GM08714 (cell line): ENCODE measurements around the gene CD72.
A peak's percentile ranks its signal among the peaks of the same experiment; 100 is the strongest.
"Not testable (repeated sequence)": the region's sequence is repeated elsewhere in the genome, so short reads cannot be mapped to it uniquely, and the experiment has no call there.

Experiments
- H3K4me3 ChIP-seq: fragments of 200-500 bp; sonication (Bioruptor generic); 2 replicates; pipeline ENCODE4 v1.5.1; 2014; ENCODE audit warnings: mild to moderate bottlenecking, low read length, inconsistent platforms
- ZNF274 ChIP-seq: IDR thresholded peaks from 2 replicates; pipeline ENCODE4 v1.6.1; 2012; ENCODE audit warnings: mild to moderate bottlenecking, low read depth, low read length

The CD72 gene

GRCh38 chr9:35639631-35640030 lies 21.4 kb upstream of the CD72 start:
- H3K4me3 ChIP-seq = no peak overlapping the region
- no peak for TF ChIP-seq ZNF274

DNA sequence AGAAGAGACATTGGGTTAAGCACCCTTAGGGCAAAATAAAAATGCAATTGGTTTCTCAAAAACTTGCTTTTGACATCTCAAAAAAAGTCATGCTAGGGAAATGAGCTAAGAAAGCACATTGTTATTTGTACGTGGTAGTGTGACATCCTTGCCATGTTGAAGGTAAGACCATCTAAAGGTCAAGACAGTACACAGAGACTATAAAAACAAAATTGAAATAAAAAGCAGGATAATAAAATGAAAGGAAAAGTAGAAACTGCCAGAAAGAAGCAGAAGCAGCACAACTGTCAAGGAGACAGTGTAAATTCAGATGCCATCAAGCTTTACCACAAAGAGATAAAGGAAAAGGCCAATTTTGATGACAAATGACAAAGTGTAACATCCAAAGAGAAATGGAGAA lies 21.0 kb upstream of the CD72 start:
- H3K4me3 ChIP-seq = not testable (repeated sequence)

GRCh38 chr9:35638751-35639150 lies 20.5 kb upstream of the CD72 start:
- not testable (repeated sequence) for H3K4me3 ChIP-seq

DNA sequence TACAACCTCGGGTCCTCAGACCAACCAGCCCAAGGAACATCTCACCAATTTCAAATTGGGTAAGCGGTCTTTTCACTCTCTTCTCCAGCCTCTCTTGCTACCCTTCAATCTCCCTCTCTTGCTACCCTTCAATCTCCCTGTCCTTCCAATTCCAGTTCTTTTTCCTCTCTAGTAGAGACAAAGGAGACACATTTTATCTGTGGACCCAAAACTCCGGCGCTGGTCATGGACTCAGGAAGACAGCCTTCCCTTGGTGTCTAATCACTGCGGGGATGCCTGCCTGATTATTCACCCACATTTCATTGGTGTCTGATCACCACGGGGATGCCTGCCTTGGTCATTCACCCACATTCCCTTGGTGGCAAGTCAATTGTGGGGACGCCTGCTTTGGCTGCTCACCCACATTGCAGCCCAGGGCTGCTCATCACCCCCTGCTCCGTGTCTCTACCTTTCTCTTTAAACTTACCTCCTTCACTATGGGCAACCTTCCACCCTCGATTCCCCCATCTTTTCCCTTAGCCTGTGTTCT lies 19.3 kb upstream of the CD72 start:
- not testable (repeated sequence) for H3K4me3 ChIP-seq

GRCh38 chr9:35636877-35637246 lies 18.6 kb upstream of the CD72 start:
- H3K4me3 ChIP-seq = not testable (repeated sequence)

GRCh38 chr9:35636135-35636876 lies 18.1 kb upstream of the CD72 start:
- H3K4me3 ChIP-seq = no peak overlapping the region
- no peak for TF ChIP-seq ZNF274

DNA sequence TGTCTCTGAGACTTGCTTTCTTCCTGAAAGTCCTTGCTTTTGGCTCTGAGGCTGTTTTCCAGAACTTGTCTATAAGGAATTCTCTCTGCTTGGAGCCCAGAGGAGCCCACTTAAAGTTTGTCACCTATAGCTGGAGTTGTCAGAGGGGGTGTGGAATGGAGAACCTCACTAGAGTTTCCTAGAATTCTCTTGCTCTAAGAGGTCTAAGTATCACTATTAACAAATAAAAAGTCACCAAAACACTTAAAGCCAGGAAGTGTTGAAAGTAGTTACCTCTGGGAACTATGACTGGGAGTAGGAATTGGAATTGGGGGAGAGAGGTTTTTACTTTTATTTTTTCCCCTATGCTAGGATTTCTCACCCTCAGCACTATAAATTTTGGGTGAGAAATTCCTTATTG lies 17.5 kb upstream of the CD72 start:
- no peak for TF ChIP-seq ZNF274
- no peak overlapping the region; the same call in 1 of the 2 replicates for H3K4me3 ChIP-seq

GRCh38 chr9:35629597-35629996 lies 11.4 kb upstream of the CD72 start:
- H3K4me3 ChIP-seq = no peak overlapping the region
- TF ChIP-seq ZNF274 = no peak

- TF ChIP-seq ZNF274 = no peak
- H3K4me3 ChIP-seq = no peak overlapping the region
Measured at GRCh38 chr9:35628389-35628991, 10.3 kb upstream of the CD72 start.

- no peak for TF ChIP-seq ZNF274
- no peak overlapping the region for H3K4me3 ChIP-seq
Measured at GRCh38 chr9:35627575-35627974, 9.4 kb upstream of the CD72 start.

DNA sequence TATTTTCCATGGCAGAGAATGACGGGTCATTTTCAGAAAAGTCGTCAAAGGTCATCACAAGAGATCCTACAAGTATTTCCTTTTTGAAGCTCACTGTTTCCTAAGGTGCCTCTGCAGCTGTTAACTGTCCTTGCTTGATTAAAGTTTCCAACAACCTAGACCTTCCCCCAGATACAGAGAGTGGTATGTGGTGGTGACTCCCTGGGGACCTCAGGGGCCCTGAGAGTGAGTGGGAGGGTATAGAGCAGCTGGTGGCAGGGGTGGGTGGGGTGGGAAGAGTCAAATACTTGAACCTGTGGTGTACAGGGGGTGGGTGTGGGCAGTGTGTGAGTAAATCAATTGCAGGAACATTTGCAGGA lies 1.6 kb upstream of the CD72 start:
- no peak for TF ChIP-seq ZNF274
- no peak overlapping the region; the same call in 1 of the 2 replicates for H3K4me3 ChIP-seq

DNA sequence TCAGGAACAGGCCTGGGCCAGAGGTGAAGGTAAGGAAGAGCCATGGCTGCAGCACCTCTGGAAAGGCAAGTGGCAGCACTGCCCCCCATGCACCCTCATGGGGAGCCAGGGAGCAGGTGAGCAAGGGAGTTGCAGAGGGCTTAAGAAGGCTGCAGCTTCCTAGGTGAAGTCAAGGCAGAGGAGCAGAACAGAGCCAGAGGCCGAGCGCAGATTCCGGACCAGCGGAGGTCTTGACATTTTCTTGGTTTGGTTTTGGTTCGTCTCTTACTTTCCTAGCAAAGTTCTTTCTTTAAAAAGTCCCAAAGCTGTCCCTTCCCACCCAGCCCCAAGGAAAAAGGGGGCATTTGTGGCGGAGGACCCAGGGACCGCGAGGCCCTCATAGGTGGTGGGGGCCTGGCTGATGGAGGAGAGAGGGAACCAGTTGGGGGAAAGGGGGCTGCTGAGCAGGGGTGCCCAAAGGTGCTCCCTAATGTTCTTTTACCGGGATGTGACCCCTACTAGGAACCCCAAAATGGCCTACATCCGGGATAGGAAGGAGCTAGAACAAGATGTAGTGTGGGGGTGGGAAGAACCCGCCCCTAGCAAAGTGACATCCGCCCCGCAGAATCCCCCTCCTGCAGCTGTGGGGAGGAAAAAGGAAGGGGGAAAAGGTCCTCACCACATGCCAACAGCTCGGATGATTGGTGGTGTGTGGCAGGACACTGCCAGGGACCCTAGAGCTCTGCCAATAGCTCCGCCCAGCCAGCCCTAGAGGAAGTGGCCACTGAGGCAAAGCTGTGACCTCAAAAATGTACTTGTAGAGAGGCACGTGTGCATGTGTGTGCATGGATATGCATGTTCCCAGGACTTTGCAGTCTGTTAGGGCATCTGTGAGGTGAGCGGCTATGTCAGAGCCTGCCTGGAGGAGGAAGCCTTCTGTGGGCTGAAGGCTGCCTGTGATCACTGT lies 914 bp upstream of the CD72 start:
- no peak for TF ChIP-seq ZNF274
- peak overlapping the region; percentile 11; the same call in 1 of the 2 replicates for H3K4me3 ChIP-seq

DNA sequence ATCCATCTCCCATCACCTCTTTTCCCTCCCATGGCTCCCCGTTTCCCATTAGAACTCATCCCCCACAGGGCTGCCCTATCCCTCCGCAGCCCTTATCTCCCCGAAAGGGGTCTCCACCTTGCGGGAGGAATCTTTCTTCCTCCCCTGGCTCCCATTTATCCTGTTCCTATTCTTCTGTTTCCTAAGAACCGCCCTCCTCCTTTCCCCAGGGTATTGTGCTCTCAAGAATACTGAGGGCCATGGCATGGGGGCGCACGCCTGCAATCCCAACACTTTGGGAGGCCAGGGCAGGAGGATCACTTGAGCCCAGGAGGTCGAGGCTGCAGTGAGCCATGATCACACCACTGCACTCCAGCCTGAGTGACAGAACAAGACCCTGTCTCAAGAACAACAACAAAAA lies 665 bp downstream of the CD72 start:
- H3K4me3 ChIP-seq = peak overlapping the region; percentile 44; the same call in 1 of the 2 replicates
- no peak for TF ChIP-seq ZNF274

GRCh38 chr9:35616681-35617459 lies 1.3 kb downstream of the CD72 start:
- TF ChIP-seq ZNF274 = no peak
- H3K4me3 ChIP-seq = peak overlapping the region; percentile 44; the same call in 1 of the 2 replicates
